Neural progenitor cell (in vitro differentiated cells): ENCODE results near the gene IQSEC3. TPM values are rescaled to one million over a fixed set of nuclear protein-coding genes. Genes with fewer than 3 reads are reported as not detected.
A peak's percentile ranks its signal among the peaks of the same experiment; 100 is the strongest.

Source experiments
- DNase-seq: peaks from one replicate; pipeline ENCODE4 v3.0.0-alpha.2; 2016; ENCODE audit warnings: low spot score
- H2AFZ ChIP-seq: fragments of 200-600 bp; sonication (generic); replicated peaks from 2 replicates; pipeline ENCODE4 v1.6.1; 2016; ENCODE audit warnings: antibody characterized with exemption
- H3F3A ChIP-seq: fragments of 200-600 bp; sonication (generic); 2 replicates; pipeline ENCODE4 v1.6.1; 2016; ENCODE audit warnings: antibody characterized with exemption, low read depth
- H3K27ac ChIP-seq: fragments of 200-600 bp; sonication (generic); 2 replicates; pipeline ENCODE4 v1.5.1; 2016; ENCODE audit warnings: mild to moderate bottlenecking
- H3K27me3 ChIP-seq: fragments of 200-600 bp; sonication (generic); 2 replicates; pipeline ENCODE4 v1.6.1; 2016; ENCODE audit warnings: mild to moderate bottlenecking, moderate library complexity
- H3K36me3 ChIP-seq: fragments of 200-600 bp; sonication (generic); 2 replicates; pipeline ENCODE4 v1.5.1; 2016
- H3K4me1 ChIP-seq: fragments of 200-600 bp; sonication (generic); 2 replicates; pipeline ENCODE4 v1.6.1; 2016; ENCODE audit warnings: mixed run types
- H3K4me2 ChIP-seq: fragments of 200-600 bp; sonication (generic); 2 replicates; pipeline ENCODE4 v1.6.1; 2016
- H3K4me3 ChIP-seq: fragments of 200-600 bp; sonication (generic); 2 replicates; pipeline ENCODE4 v1.5.1; 2016
- H3K79me2 ChIP-seq: fragments of 200-600 bp; sonication (generic); 2 replicates; pipeline ENCODE4 v1.6.1; 2016; ENCODE audit warnings: low read depth
- H3K9ac ChIP-seq: fragments of 200-600 bp; sonication (generic); 2 replicates; pipeline ENCODE4 v1.6.1; 2016
- H3K9me3 ChIP-seq: fragments of 200-600 bp; sonication (generic); 2 replicates; pipeline ENCODE4 v1.5.1; 2016; ENCODE audit warnings: low read depth
- H4K20me1 ChIP-seq: fragments of 200-600 bp; sonication (generic); 2 replicates; pipeline ENCODE4 v1.6.1; 2016; ENCODE audit warnings: low read depth
- H3K27ac Mint-ChIP-seq: 3 replicates; pipeline ENCODE4 v1.8.0; 2021; ENCODE audit warnings: mixed read lengths
- H3K27me3 Mint-ChIP-seq: 2 replicates; pipeline ENCODE4 v1.8.0; 2022; ENCODE audit warnings: low read depth, mild to moderate bottlenecking, inconsistent platforms, moderate library complexity, mixed read lengths; ENCODE audit not compliant: insufficient read depth
- H3K36me3 Mint-ChIP-seq: 3 replicates; pipeline ENCODE4 v1.8.0; 2021; ENCODE audit warnings: mixed read lengths
- H3K4me1 Mint-ChIP-seq: 3 replicates; pipeline ENCODE4 v1.8.0; 2021; ENCODE audit warnings: mixed read lengths
- H3K4me3 Mint-ChIP-seq: 3 replicates; pipeline ENCODE4 v1.8.0; 2021; ENCODE audit warnings: mild to moderate bottlenecking, moderate library complexity, mixed read lengths
- H3K9me3 Mint-ChIP-seq: 3 replicates; pipeline ENCODE4 v1.8.0; 2020; ENCODE audit warnings: mixed read lengths
- EZH2 ChIP-seq: fragments of 200-600 bp; sonication (generic); IDR thresholded peaks from 2 replicates; pipeline ENCODE4 v1.6.1; 2017; ENCODE audit warnings: antibody characterized with exemption, mild to moderate bottlenecking, moderate library complexity
- EZH2phosphoT487 ChIP-seq: fragments of 200-600 bp; sonication (generic); IDR thresholded peaks from 2 replicates; pipeline ENCODE4 v1.6.1; 2017; ENCODE audit warnings: antibody characterized with exemption
- total RNA-seq: library from RNA; depleted of rRNA; stranded (reverse); fragments of >200 nt; gene quantifications from 2 replicates; pipeline ENCODE4 v1.2.3, GENCODE V29; 2015; ENCODE audit warnings: low replicate concordance
- TF ChIP-seq, protein P1 (sequence below): fragments of 200-600 bp; sonication (generic); IDR thresholded peaks from 2 replicates; pipeline ENCODE4 v1.5.1; 2017; ENCODE audit warnings: antibody characterized with exemption, mild to moderate bottlenecking

The IQSEC3 gene
- total RNA-seq, 1 donor from 2014 or later, result 0.09 TPM

GRCh38 chr12:211142-211465 lies 144.5 kb downstream of the IQSEC3 start:
- DNase-seq, result no peak
- Histone ChIP-seq H3K4me1 (peaks cover 21% of the 10 kb centered on the region), H4K20me1 (no peaks in the 10 kb centered on the region), H3K36me3 (no peaks in the 10 kb centered on the region), H2AFZ (no peak overlapping the region), H3K9ac (no peak overlapping the region), H3F3A (no peaks in the 10 kb centered on the region), H3K9me3 (no peaks in the 10 kb centered on the region), H3K79me2 (no peaks in the 10 kb centered on the region), H3K4me2 (no peak overlapping the region), H3K27ac (no peak overlapping the region), H3K27me3 (peaks cover 86% of the 10 kb centered on the region), H3K4me3 (no peak overlapping the region)
- Mint-ChIP-seq H3K27ac (no peak overlapping the region), H3K36me3 (no peaks in the 10 kb centered on the region), H3K4me1 (peaks cover 35% of the 10 kb centered on the region), H3K27me3 (peaks cover 24% of the 10 kb centered on the region), H3K4me3 (peak overlapping the region; percentile 4), H3K9me3 (no peaks in the 10 kb centered on the region)
- no peak for TF ChIP-seq EZH2
- TF ChIP-seq, protein P1, sequence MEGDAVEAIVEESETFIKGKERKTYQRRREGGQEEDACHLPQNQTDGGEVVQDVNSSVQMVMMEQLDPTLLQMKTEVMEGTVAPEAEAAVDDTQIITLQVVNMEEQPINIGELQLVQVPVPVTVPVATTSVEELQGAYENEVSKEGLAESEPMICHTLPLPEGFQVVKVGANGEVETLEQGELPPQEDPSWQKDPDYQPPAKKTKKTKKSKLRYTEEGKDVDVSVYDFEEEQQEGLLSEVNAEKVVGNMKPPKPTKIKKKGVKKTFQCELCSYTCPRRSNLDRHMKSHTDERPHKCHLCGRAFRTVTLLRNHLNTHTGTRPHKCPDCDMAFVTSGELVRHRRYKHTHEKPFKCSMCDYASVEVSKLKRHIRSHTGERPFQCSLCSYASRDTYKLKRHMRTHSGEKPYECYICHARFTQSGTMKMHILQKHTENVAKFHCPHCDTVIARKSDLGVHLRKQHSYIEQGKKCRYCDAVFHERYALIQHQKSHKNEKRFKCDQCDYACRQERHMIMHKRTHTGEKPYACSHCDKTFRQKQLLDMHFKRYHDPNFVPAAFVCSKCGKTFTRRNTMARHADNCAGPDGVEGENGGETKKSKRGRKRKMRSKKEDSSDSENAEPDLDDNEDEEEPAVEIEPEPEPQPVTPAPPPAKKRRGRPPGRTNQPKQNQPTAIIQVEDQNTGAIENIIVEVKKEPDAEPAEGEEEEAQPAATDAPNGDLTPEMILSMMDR, result no peak
- no peak for TF ChIP-seq EZH2phosphoT487

DNA sequence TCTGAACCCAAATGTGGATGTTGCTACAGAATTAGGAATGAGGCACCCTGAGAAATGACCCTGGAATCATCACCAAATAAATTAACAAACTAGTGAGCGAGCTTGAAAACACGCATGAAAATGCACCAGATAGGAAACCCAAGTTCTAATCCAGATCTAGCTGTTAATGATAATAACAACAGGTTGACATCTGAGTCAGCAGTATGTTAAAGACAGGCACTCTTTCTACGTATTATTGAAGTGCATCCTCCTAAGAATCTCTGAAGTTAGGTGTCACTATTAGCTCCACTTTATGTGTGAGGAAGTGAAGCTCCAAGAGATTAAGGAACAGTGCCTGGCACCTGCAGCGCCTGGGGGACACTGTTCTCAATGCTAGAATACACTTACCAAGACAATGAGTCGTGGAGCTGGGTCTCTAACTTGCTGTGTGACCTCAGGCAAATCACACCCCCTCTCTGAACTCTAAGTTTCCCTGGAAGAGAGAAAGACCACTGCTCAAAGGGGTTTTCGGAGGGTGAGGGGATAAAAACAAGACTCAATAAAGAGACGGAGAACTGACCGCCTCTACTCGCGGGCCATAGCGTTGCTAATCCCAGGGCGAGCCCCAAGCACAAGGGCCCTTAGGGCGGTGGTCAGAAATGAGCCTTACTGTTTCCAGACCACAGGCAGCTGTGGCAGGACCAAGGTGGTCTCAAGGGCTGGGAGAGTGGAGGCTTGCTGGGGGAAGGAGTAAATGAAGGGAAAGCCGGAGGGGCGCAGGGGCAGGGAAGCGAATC lies 145.3 kb downstream of the IQSEC3 start:
- Mint-ChIP-seq H3K36me3 (no peaks in the 10 kb centered on the region), H3K27ac (peak overlapping the region; percentile 88), H3K4me3 (no peak overlapping the region), H3K9me3 (no peaks in the 10 kb centered on the region), H3K4me1 (peaks cover 35% of the 10 kb centered on the region), H3K27me3 (peaks cover 22% of the 10 kb centered on the region)
- no peaks in the 10 kb centered on the region for H3K79me2 ChIP-seq
- no peak overlapping the region for H3K4me3 ChIP-seq
- peak overlapping the region; percentile 6 for H3K4me2 ChIP-seq
- H3K27me3 ChIP-seq, result peaks cover 79% of the 10 kb centered on the region
- no peak for DNase-seq
- H3K27ac ChIP-seq, result no peak overlapping the region
- H3K4me1 ChIP-seq, result peaks cover 21% of the 10 kb centered on the region
- H4K20me1 ChIP-seq, result no peaks in the 10 kb centered on the region
- H3K9me3 ChIP-seq, result no peaks in the 10 kb centered on the region
- no peak overlapping the region for H2AFZ ChIP-seq
- H3K9ac ChIP-seq, result no peak overlapping the region
- H3F3A ChIP-seq, result no peaks in the 10 kb centered on the region
- TF ChIP-seq EZH2phosphoT487 (no peak), EZH2 (no peak)
- TF ChIP-seq, protein P1, result no peak
- H3K36me3 ChIP-seq, result no peaks in the 10 kb centered on the region

DNA sequence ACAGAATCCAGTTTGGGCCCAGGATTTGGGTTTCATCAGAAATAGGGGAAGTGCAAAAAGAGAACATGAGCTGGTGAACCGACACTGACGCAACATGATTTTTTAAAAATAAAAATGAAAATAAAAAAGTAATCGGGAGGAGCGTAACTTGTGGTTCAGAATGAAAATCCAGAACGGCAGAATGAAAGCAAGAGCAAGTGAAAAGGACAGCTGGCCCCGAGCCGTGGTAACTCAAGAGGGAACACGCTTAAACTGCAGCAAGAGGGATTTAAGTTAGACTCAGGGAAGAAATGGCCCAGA lies 145.8 kb downstream of the IQSEC3 start:
- H3K4me1 ChIP-seq, result peaks cover 21% of the 10 kb centered on the region
- H2AFZ ChIP-seq, result no peak overlapping the region
- H3K27ac ChIP-seq, result no peak overlapping the region
- H3K27me3 ChIP-seq, result peaks cover 73% of the 10 kb centered on the region
- DNase-seq, result no peak
- no peak for TF ChIP-seq EZH2phosphoT487
- TF ChIP-seq, protein P1, result no peak
- no peak for TF ChIP-seq EZH2
- H3K27me3 Mint-ChIP-seq, result peaks cover 23% of the 10 kb centered on the region
- H3K79me2 ChIP-seq, result no peaks in the 10 kb centered on the region
- no peaks in the 10 kb centered on the region for H3K9me3 Mint-ChIP-seq
- H3F3A ChIP-seq, result no peaks in the 10 kb centered on the region
- H3K4me3 ChIP-seq, result no peak overlapping the region
- H3K4me3 Mint-ChIP-seq, result no peak overlapping the region
- no peaks in the 10 kb centered on the region for H3K36me3 ChIP-seq
- H3K4me2 ChIP-seq, result peak overlapping the region; percentile 6
- peak overlapping the region; percentile 88 for H3K27ac Mint-ChIP-seq
- H3K9me3 ChIP-seq, result no peaks in the 10 kb centered on the region
- H3K4me1 Mint-ChIP-seq, result peaks cover 35% of the 10 kb centered on the region
- H3K9ac ChIP-seq, result no peak overlapping the region
- no peaks in the 10 kb centered on the region for H4K20me1 ChIP-seq
- H3K36me3 Mint-ChIP-seq, result no peaks in the 10 kb centered on the region
